NCI-H1436 (cell line): ENCODE measurements around the gene LZTFL1.

Source experiments
- DNase-seq: peaks from one replicate; lab custom pipeline; 2025; lab: John Stamatoyannopoulos, UW

LZTFL1 gene

DNA sequence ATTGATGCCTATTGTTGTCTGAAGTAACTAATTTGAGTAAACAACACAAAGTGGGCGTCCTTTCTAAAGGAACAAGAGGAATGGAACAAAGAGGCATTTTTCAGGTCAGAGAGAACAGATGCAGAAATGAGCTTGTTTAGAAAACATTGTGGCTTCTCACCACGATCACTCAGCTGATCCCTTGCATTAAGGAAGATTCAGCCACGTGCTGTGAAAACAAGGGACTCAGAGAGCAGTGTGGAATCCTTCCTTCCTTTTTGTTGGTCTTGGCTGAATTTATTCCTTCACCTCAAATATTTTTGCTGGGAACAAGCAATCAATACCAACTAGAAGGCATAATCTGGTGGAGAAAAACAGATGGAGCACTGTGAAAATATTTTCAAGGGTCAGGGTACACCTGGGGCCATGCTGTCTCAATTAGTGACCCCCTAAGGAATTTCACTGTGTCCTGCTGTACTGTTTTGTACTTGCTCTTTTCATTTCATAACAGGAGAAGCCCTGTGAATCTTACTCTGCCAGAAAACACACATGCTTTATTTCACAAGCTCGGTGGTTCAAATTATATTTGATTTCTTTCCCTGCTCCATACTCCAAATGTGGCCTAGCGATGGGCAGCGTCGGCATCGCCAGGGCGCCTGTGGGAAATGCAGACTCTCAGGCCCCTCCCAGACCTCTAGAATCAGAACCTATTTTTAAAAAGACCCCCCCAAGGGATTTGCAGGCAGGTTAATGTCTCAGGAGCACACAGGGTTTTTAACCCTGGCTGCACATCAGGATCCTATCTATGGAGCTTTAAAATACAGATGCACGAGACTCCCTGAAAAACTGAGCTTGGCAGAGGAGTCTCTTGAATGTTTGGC lies 34.0 kb downstream of the LZTFL1 start:
- DNase-seq = peak; percentile 35

DNA sequence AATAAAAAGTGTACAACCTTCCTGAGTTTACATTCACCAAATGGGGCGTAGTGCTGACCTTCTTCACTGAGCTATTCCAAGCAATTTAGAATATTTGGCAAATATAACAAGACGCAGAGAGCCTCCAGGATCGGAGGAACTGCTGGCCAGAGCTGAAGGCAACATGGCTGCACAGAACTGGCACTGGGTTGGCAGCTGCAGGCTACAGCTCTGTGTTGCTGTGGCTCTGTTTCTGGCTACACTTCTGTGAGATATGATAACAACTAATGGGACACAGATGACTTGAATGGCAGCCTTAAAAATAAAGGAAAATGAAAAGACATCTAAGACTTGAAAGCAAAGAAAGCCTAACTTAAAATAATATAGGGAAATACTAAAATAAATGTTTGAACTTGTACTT lies 34.8 kb downstream of the LZTFL1 start:
- DNase-seq = no peak

DNA sequence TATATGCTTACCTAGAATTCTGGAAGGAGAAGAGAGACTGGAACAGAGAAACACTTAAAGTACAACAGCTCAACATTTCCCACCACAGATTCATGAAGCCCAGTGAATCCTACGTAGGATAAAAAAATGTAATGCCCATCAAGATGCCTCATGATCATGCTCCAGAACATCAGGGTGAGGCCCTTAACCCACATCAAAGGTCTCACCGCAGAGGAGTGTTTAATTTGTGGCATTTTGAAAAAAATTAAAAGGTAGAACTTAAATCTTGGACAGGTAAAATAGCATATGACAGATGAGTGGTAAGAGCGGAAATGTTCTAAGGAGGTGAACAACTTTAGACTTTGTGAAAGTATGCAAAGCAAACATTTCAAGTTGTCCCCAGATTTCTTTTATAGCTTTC lies 35.8 kb downstream of the LZTFL1 start:
- no peak for DNase-seq

DNA sequence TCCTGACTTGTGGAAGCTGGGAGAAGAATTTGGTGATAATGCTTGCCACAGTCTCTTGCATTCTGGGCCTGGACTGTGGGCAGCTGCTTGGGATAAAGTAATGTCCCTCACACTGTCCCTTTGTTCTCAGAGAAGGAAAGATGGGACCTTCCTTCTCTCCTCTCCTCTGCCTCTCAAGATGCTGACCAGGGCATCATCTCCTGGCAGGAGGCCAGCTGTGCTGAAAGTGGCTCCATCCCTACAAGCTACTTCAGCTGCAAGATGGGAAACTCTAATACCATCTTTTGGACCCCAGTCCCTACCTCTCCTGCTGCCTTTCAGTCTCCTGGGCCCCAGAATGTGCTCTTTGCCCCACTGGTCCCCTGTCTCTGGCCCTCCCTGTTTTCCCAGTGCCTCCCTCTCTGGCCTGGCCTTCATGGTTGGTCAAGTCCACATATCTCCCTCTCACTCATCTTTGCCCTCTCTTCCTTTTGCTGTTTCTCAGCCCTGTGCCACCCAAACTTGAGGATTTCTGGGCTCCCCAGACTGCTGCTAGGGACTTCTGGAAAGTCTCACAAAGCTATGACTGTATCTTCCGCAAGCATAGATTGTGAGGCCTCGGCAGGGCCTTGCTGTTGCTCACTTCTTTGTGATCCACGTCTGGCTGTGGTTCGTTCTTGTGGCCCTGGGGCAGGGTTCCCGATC lies 38.5 kb downstream of the LZTFL1 start:
- DNase-seq = no peak

DNA sequence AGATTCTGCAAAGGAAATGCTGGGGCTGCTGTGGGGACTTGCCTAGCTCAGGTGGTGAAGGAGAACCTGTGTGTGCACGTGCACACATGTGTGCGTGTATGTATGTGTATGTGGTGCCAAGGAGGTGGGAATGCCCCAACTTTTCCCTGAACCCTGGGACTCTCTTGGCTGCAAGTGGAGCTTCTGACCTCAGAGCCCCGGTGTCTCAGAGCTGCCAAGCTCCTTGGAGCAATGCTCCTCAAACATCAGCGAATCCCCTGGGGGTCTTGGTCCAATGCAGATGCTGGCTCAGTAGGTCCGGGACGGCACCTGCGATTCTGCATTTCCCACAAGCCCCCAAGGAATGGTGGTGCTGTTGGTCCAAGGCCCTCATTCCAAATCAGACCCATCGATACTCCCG lies 39.8 kb downstream of the LZTFL1 start:
- DNase-seq = no peak

DNA sequence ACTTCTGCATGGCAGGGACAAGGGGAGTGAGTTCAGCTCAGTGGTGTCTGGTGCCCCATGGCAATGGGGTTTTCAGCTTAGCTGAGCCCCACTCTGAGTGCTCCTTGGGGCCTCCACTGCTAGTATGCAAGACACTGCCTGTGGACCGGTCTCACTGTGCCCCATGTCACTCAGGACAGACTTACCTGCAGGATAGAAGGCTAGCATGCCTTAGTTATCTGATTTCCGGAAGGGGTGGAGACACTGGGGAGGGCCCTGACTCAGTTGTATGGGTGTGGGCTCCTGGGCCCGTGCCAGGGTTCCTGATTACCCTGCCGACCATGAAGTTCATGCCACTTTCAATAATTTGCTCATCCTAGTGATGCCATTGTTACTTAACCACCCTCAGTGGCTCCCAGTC lies 41.3 kb downstream of the LZTFL1 start:
- DNase-seq = no peak

DNA sequence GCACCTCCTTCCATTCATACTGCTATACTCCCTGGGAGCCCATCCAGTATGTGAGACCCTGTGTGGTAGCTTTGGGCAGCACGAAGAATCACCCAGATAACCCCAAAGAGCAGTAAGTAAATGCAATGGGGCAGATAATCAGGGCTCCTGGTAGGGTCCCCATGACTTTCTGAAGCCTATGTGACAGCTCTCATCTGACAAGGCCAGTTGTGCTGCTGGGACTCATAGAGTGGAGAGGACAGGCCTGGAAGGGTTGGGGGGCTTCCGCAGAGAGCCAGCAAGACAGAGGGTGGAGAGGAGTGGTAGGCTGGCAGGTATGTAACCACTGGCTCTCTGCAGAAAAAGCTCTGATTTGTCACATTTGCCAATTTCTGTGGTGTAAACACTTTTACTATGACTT lies 42.3 kb downstream of the LZTFL1 start:
- DNase-seq = no peak

DNA sequence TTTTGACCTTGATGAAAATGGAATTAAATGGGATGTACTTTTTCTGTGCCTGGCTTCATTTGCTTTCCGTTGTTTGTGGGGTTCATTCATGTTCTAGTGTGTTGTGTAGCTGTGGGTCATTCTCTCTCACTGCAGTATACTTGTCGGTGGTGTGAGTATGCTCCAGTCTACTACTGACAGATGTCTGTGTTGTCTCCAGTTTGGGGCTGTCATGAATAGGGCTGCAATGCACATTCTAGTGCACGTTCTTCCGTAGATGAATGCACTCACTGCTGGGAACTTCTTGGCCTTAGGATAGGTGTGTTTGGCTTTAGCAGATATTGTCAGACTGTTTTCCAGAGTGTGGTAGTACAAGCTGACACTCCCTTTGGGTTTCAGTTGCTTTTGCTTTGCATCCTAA lies 43.9 kb downstream of the LZTFL1 start:
- DNase-seq = no peak

DNA sequence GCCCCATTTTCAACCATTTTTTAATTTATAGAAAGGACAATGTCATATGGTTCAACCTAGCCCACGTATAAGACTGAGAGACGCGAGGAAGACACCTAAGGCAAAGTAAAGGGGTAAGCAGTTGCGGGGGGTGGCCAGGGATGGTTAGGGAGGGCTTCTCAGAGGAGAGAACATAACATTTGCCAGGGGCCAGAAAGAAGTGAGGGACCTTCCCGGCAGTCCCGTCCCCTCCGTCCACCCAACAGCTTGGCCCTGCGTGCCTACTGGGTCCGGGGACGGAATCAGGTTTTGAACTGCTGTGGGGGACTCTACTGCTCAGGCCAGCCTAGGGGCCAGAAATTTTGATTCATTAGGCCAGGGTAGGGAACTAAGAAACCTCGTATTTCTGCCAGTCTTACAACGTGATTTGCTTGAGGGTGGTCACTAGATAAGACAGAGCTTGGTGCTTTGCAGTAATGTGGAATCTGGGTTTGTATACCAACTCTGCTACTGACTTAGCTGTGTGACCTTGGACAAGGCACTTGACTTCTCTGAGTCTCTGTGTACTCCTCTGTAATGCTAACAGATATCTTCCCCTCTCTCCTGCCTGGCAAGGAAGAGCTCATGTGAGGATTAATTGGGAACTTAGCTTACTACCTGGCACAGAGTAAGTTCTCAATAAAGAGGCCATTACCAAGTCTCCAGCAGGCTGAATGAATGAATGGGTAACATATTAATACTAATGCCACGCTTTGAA lies 44.8 kb downstream of the LZTFL1 start:
- no peak for DNase-seq

DNA sequence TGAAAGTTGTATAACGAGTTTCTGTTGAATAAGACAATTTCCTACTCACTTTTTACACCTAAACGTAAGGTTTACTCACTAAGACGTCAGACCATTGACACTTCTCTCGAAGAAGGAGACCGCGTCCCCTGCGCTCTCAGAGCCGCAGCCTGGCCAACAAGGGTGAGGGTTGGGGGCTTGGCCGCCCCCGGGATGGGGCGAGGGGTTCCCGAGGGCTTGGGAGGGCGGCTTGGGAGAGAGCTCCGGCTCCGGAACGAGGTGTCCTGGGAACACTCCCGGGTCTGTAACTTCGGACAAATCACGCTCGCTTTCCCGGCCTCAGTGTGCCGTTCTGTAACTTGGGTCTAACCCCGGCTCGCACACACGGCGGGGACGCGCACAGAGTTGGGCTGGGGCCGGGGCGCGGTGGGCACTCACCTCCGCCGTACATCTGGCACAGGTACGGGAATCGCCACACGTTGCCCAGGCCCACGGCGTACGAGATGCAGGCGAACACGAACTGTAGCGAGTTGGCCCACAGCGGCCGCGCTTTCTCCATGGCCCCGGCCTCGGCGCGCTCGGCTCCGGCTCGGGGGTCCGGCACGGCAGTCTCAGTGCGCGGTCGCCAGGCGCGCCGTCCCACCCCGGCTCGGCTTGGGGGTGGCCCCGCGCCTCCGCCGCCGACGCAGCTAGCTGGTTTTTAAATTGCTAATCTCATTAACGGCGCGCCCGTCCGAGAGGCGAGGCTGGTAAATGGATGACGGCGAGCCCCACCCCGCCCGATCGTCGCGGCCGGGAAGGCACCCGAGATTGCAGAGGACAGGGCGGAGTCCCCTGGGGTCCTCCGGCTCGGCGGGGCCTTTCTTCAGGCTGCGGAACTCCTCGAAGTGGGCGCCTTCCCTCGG lies 45.8 kb downstream of the LZTFL1 start, which contains the start of gene SLC6A20:
SLC6A20 (minus strand) TSS at position 655 of the 884 bp plus-strand sequence; CDS start at position 538, 117 bp downstream.
- no peak for DNase-seq

DNA sequence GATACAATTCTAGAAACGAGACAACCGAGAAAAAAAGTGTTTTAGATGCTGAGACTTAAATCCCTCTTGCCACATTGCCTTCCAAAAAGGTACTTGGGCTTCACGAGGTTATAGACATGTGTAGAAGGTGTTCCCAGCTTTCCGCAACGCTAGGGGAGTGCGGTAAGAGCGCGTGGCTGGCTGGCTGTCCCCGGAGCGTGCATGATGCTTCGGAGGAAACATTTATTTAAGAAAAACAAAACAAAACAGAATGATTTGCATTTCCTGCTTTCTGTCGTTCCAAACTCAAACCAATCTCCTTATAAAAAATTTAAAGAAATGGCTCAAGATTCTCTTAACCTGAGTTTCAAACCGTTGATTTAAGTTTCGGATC lies 46.4 kb downstream of the LZTFL1 start:
- no peak for DNase-seq

DNA sequence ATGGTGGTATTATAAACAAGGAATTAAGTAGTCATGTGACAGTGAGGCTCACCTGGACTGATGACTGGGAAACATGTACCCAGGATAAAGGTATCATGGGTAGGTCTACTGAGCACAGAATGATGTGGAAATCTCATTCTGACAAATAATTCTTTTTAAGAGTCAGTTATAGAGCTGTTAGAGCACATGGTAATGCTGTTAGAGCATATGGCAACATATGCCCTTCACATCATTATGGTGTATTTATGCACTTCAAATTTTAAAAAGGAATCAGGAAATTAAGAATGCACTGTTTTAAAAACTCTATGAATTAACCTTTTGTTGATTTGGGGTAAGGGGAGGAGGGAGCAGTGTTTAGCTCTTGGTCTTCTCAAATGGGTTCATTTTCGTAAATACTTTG lies 47.3 kb downstream of the LZTFL1 start:
- DNase-seq = no peak

DNA sequence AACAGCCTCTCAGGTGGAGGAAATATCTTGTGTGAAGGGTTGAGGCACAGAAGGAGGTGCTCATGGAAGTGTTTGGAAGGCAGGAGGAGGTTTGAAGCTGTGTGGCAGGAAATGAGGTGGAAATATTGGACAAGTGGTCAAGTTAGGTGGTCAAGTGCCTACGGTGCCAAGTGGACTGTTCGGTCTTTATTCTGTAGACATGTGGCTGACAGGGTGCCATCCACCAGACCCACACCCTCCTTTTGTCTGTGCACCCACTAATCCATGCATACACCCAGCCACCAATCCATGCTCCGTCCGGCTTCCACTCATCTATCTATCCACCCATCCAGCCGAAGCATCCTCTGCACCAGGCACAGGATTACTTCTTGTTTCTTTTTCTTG lies 47.8 kb downstream of the LZTFL1 start:
- DNase-seq = no peak

DNA sequence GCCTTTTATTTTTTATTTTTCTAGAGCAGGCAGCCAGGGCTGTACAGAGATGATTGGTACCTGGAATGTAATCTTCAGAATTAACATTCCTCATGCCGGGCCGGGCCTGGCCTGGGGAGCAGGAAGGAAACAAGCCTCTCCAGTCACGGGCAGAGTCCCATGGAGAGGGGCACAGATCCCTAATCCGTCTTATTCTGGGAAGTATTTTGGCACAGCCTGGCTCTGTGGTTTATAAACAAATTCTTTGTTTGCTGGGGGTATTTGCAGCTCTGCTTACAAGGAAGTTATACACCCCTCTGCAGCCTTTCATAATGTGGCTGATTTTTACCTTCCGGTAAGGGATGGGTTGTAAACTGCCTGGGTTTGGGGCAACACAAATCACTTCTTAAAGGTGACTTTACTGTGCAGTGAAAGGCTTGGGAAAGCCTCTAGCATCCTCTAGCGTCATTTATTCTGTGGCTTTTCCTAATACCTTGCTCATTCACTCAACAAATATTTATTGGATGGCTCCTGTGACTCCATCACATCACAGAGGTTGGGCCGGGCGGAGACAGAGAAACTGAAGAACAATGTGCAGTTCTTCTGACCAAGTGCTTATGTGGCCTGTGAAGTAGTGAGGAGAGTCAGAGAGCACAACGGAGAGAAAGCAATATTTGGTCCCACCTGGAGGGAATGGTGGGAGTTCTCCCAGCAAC lies 48.3 kb downstream of the LZTFL1 start:
- DNase-seq = no peak

DNA sequence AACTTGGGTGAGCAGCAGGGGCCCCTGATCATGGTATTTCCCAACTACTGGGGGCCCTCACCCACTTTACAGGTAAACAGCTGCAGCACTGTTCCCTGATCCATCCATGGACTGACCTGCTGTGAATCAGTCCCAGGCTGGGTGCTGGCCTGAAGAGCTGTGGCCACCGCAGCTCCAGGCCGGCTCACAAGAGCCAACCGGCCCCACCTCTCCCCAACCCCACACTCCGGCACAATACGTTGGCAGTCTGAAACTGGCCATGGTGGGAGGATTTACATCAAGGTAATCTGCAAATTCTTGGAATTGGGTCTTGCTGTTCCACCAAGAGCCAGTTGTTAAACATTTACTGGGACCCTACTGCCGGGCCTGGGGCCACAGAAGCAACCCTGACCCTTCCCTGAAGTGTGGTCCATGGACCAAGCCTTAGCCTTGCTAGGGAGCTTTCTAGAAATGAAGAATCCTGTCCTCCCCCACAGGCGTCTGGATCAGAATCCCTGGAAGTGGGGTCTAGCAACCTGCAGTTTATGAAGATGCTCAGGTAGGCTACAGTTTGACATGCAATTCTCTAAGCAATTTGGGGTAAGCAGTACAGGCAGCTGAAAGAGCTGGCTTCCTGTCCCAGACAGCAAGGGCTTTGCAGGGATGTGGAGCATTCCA lies 49.3 kb downstream of the LZTFL1 start:
- DNase-seq = no peak

DNA sequence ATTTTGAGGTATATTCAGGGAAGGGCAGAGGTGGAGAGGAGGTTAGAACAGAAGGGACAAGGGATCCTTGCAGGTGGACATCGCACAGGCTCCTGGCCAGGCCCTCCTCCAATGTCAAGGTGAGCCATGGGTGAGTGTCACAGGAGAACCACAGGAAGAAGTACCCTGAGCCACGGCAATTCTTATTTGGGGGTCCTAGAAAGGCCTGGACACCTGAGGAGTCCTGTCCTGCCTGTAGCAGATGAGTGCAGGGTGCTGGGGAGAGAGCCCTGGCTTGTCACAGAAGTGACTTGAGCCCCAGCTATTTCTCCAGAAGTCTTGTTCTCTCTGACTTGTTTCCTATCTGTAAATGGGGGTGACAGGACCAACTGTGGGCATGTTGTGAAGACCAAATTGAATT lies 49.9 kb downstream of the LZTFL1 start:
- DNase-seq = no peak

DNA sequence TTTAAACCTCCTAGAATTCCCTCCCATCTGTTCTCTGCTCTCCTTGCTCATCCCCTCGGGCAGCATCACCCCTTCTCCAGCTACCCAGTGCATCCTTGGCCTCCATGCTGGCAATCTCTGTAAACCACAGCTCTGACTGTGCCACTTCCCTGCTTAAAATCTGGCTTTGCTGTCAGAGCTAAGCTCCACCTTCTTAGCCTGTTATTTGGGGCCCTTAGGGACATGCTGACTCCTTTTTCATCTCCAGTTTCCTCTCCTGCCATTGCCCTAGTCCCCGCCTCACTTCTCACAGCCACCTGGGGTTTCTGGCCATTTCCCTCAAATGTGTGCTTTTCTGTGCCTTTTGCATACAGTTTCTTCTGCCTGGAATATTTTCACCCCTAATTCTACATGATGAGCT lies 51.3 kb downstream of the LZTFL1 start:
- no peak for DNase-seq

DNA sequence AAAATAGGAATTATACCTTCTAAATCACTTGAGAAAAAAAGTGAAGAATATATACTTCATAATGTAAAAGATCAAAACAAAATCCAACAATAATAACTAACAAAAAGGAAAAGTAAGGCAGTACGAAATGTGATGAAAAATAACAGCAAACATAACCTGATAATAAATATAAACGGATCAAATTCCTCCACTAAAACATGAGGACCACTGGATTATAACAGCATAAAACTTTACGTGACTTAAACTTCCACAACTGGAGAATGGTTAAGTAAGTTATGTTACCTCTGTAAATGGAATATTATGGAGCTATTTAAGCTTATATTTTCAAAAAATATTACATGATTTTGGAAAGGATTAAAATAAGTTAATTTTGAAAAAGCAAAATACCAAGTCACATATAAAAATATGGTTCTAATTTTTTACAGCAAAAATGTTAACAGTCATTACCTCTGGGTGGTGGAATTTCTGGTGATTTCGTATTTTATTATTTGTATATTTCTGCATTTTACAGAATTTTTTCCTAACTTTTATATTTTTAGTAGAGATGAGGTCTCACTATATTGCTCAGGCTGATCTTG lies 52.6 kb downstream of the LZTFL1 start:
- no peak for DNase-seq

DNA sequence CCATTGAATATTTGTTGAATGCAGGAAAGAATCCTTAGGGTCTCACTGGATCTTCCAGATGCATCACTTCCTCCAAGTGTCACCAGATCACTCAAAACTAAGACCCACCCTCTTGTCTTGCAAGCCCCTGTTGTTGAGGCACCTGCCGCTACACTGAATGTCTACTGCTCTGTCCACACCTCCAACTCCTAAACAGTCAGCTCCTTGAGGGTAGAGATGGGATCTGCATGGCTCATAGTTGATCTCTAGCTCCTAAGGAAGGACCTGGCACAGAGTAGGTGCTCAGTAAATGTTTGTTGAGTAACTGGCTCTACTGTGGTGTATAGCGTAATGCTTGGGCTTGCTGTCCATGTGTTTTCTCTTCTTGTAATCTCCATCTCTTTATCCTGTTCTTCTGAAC lies 54.4 kb downstream of the LZTFL1 start:
- no peak for DNase-seq

DNA sequence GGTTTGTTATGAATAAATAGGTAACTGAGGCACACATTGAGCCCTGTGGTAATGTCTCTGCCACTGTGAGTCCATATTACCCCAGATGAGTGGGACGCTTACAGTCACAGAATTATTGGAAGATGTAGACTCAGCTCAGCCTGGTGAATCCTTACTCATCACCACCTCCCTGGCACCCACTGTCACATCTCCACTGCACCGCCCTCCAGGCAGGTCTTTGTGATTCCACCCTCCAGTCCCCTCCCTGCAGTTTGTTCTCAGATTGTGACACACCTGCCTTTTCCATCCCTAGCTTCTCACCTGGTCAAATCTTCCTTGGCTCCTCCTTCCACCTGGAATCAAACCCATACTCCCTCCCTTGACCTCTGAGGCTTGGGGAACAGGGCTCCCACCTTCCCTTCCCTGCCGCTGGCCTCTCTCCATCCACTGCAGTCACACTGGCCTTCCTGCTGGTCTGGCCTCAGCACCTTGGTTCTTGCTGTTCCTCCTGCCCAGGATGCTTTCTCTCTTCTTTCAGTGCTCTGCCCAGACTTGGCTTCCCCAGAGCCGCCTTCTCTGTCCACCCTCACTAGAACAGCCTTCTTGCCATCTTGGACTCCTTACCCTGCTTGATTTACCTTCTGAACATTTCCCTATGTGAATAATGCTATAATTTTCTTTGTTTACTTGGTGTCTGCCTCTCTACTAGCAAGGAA lies 55.0 kb downstream of the LZTFL1 start:
- no peak for DNase-seq
